Measurements from ENCODE around the gene HSFX3. TPM values are rescaled to one million over a fixed set of nuclear protein-coding genes. Genes with fewer than 3 reads are reported as not detected.

The HSFX3 gene
- total RNA-seq, 1 experiment from 2014 or later, result 0.96 TPM

- H3K27me3 ChIP-seq (ENCODE audit: insufficient read depth, low read length), result no peaks in the 10 kb centered on the region
- no peaks in the 10 kb centered on the region for H3K36me3 ChIP-seq (ENCODE audit: control insufficient read depth in 1 of 2, insufficient read depth in 2 of 2, low read length in 2 of 2)
- H3K79me2 ChIP-seq (ENCODE audit: insufficient read depth, low read length), result no peaks in the 10 kb centered on the region
- H3K4me1 ChIP-seq (ENCODE audit: control insufficient read depth in 1 of 2, insufficient read depth in 2 of 2, low read length in 2 of 2), result peaks cover 11 to 29% of the 10 kb centered on the region in 2 experiments
- H2AFZ ChIP-seq (ENCODE audit: low read depth, low read length, poor library complexity, severe bottlenecking), result no peak overlapping the region
- H3K27ac ChIP-seq (ENCODE audit: low read depth, low read length), result no peak overlapping the region
- RAD21 ChIA-PET (ENCODE audit: low non-redundant PET in 1 of 2, low total read pairs in 2 of 2, uncharacterized antibody in 2 of 2, unreplicated experiment in 2 of 2), result no interaction called here
- CTCF ChIA-PET, result interaction anchor here (0.7 to 2.1 kb wide), 8 partner anchors 8 to 467 kb away, joined by 3 to 14 read pairs (median 4); no protein-coding TSS in a partner anchor
- H3K4me3 ChIP-seq (replicated peaks in 1 of 2; ENCODE audit: low read depth in 1 of 2, low read length in 2 of 2), result no peak overlapping the region
- H3K9me2 ChIP-seq (ENCODE audit: insufficient read depth), result no peaks in the 10 kb centered on the region
- POLR2A ChIA-PET, result no interaction called here
- peak overlapping the region; percentile 63 for H3K4me2 ChIP-seq (ENCODE audit: low read length)
- intact Hi-C loops (cut with micrococcal nuclease), result loop anchor here (1.0 kb wide), 1 partner anchor 450 kb away; no protein-coding TSS in a partner anchor
- TF ChIP-seq EZH2 (IDR thresholded peaks at IDR 0.05), result no peak
- peak; percentile 47 to 56 (median 54); a peak in 5 of 6 replicates for TF ChIP-seq CTCF (IDR thresholded peaks at IDR 0.05 in 2 of 3, conservative IDR thresholded peaks at IDR 0.05 in 1 of 3; ENCODE audit: borderline replicate concordance in 1 of 3, insufficient read depth in 1 of 3, low read depth in 2 of 3, low read length in 2 of 3)
- peak; percentile 45 for TF ChIP-seq RAD21 (IDR thresholded peaks at IDR 0.05; ENCODE audit: low read depth)
- BruUV-seq (replicated peaks), result no TSS peak
- no peak for DNase-seq (ENCODE audit: low read depth, low spot score)
- no peaks in the 10 kb centered on the region for H4K20me1 ChIP-seq (ENCODE audit: insufficient read depth)
- H3K9ac ChIP-seq (ENCODE audit: low read length), result no peak overlapping the region
- ATAC-seq, result peak; percentile 81
- H3K9me3 ChIP-seq (ENCODE audit: control insufficient read depth in 1 of 2, insufficient read depth in 1 of 2, low read depth in 1 of 2, low read length in 2 of 2), result no peaks in the 10 kb centered on the region
Measured at GRCh38 chrX:149512225-149512885, 37.4 kb downstream of the HSFX3 start.

- Histone ChIP-seq H3K4me1 (ENCODE audit: control insufficient read depth in 1 of 2, insufficient read depth in 2 of 2, low read length in 2 of 2) (peaks cover 11 to 29% of the 10 kb centered on the region in 2 experiments), H3K27me3 (ENCODE audit: insufficient read depth, low read length) (no peaks in the 10 kb centered on the region), H3K4me2 (ENCODE audit: low read length) (peak overlapping the region; percentile 63), H3K27ac (ENCODE audit: low read depth, low read length) (no peak overlapping the region), H3K9me3 (ENCODE audit: control insufficient read depth in 1 of 2, insufficient read depth in 1 of 2, low read depth in 1 of 2, low read length in 2 of 2) (no peaks in the 10 kb centered on the region), H3K4me3 (replicated peaks in 1 of 2; ENCODE audit: low read depth in 1 of 2, low read length in 2 of 2) (peak overlapping the region in 1 of 2 experiments; percentile 32; a peak in 1 of 4 replicates), H2AFZ (ENCODE audit: low read depth, low read length, poor library complexity, severe bottlenecking) (peak overlapping the region; percentile 92), H4K20me1 (ENCODE audit: insufficient read depth) (no peaks in the 10 kb centered on the region), H3K9ac (ENCODE audit: low read length) (no peak overlapping the region), H3K36me3 (ENCODE audit: control insufficient read depth in 1 of 2, insufficient read depth in 2 of 2, low read length in 2 of 2) (no peaks in the 10 kb centered on the region), H3K79me2 (ENCODE audit: insufficient read depth, low read length) (no peaks in the 10 kb centered on the region), H3K9me2 (ENCODE audit: insufficient read depth) (no peaks in the 10 kb centered on the region)
- peak; percentile 45; the same call in 1 of the 2 replicates for TF ChIP-seq SIN3A (IDR thresholded peaks at IDR 0.05; ENCODE audit: low read depth)
- TF ChIP-seq SP1 (IDR thresholded peaks at IDR 0.05; ENCODE audit: low read depth), result peak; percentile 72
- no peak for TF ChIP-seq ATF3 (IDR thresholded peaks at IDR 0.05)
- no peak for TF ChIP-seq ZNF274 (IDR thresholded peaks at IDR 0.05; ENCODE audit: low read depth, low read length)
- TF ChIP-seq FOSL1 (IDR thresholded peaks at IDR 0.05; ENCODE audit: low read depth), result peak; percentile 60
- no peak for TF ChIP-seq EZH2phosphoT487 (IDR thresholded peaks at IDR 0.05; ENCODE audit: borderline replicate concordance)
- TF ChIP-seq JUND (IDR thresholded peaks at IDR 0.05), result peak; percentile 77
- TF ChIP-seq MAX (IDR thresholded peaks at IDR 0.05), result no peak
- no peak for TF ChIP-seq POLR2A (IDR thresholded peaks at IDR 0.05; ENCODE audit: borderline replicate concordance, extremely low read depth, insufficient read depth, insufficient read length)
- ChIA-PET CTCF (interaction anchor here (1.2 to 2.1 kb wide), 5 partner anchors 15 to 452 kb away, joined by 4 to 14 read pairs (median 5); no protein-coding TSS in a partner anchor), POLR2A (no interaction called here), RAD21 (ENCODE audit: low non-redundant PET in 1 of 2, low total read pairs in 2 of 2, uncharacterized antibody in 2 of 2, unreplicated experiment in 2 of 2) (no interaction called here)
- BruUV-seq (replicated peaks), result no TSS peak
- DNase-seq (ENCODE audit: low read depth, low spot score) (peak; percentile 71), ATAC-seq (peak; percentile 80)
- intact Hi-C loops (cut with micrococcal nuclease), result no loop called here
Measured at GRCh38 chrX:149511081-149511480, 38.6 kb downstream of the HSFX3 start.

Measured in HCT116 (cell line).